ENCODE data around the gene EFCAB13.

Gene EFCAB13

DNA sequence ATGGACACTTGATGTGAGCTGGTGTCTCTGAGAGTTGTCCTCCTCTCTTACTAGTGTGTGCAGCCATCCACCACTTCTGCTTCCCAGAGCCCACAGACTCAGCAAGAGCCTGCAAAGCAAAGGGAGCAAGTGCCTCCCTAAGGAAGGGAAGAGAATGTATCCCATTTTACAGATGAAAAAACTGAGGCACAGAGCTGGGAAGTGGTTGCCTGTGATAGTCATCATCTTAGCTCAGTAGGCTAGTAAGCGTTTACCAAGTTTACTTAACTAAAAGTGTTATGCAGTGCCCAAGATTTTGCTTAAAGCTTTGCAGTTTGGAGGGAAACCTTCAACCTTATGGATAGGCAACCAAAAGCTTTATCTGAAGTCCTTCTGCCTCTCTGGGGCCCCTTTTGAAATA lies 23.0 kb upstream of the EFCAB13 start:
- intact Hi-C loops (cut with DNase I; ENCODE audit: low total_unique reads): no loop called here
- TF ChIP-seq, protein P1, sequence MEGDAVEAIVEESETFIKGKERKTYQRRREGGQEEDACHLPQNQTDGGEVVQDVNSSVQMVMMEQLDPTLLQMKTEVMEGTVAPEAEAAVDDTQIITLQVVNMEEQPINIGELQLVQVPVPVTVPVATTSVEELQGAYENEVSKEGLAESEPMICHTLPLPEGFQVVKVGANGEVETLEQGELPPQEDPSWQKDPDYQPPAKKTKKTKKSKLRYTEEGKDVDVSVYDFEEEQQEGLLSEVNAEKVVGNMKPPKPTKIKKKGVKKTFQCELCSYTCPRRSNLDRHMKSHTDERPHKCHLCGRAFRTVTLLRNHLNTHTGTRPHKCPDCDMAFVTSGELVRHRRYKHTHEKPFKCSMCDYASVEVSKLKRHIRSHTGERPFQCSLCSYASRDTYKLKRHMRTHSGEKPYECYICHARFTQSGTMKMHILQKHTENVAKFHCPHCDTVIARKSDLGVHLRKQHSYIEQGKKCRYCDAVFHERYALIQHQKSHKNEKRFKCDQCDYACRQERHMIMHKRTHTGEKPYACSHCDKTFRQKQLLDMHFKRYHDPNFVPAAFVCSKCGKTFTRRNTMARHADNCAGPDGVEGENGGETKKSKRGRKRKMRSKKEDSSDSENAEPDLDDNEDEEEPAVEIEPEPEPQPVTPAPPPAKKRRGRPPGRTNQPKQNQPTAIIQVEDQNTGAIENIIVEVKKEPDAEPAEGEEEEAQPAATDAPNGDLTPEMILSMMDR (IDR thresholded peaks at IDR 0.05): no peak
- Histone ChIP-seq H3K9me3 (no peaks in the 10 kb centered on the region), H3K4me3 (no peak overlapping the region), H3K36me3 (peaks cover 31 to 59% (median 44%) of the 10 kb centered on the region in 3 donors), H3K27ac (no peak overlapping the region), H3K4me1 (peaks cover 3 to 54% (median 29%) of the 10 kb centered on the region in 4 donors), H3K27me3 (no peaks in the 10 kb centered on the region)
- no peak for DNase-seq

- H3K9me3 ChIP-seq: no peaks in the 10 kb centered on the region
- H3K4me1 ChIP-seq: peaks cover 3 to 54% (median 29%) of the 10 kb centered on the region in 4 donors
- intact Hi-C loops (cut with DNase I; ENCODE audit: low total_unique reads): no loop called here
- H3K27me3 ChIP-seq: no peaks in the 10 kb centered on the region
- H3K4me3 ChIP-seq: no peak overlapping the region
- TF ChIP-seq, protein P1 (IDR thresholded peaks at IDR 0.05): no peak
- peaks cover 31 to 59% (median 44%) of the 10 kb centered on the region in 3 donors for H3K36me3 ChIP-seq
- no peak overlapping the region for H3K27ac ChIP-seq
- no peak for DNase-seq
Observed at GRCh38 chr17:47301161-47301560, 22.6 kb upstream of the EFCAB13 start.

GRCh38 chr17:47301831-47302230 lies 21.9 kb upstream of the EFCAB13 start:
- Histone ChIP-seq H3K9me3 (no peaks in the 10 kb centered on the region), H3K4me1 (peaks cover 3 to 54% (median 28%) of the 10 kb centered on the region in 4 donors), H3K36me3 (peaks cover 31 to 59% (median 44%) of the 10 kb centered on the region in 3 donors), H3K4me3 (no peak overlapping the region), H3K27ac (no peak overlapping the region), H3K27me3 (no peaks in the 10 kb centered on the region)
- no peak for DNase-seq
- TF ChIP-seq, protein P1 (IDR thresholded peaks at IDR 0.05): no peak
- intact Hi-C loops (cut with DNase I; ENCODE audit: low total_unique reads): no loop called here

GRCh38 chr17:47304186-47304585 lies 19.6 kb upstream of the EFCAB13 start:
- Histone ChIP-seq H3K27me3 (no peaks in the 10 kb centered on the region), H3K27ac (peak overlapping the region; percentile 69 to 81), H3K9me3 (no peaks in the 10 kb centered on the region), H3K4me1 (peaks cover 3 to 31% (median 20%) of the 10 kb centered on the region in 4 donors), H3K4me3 (no peak overlapping the region), H3K36me3 (peaks cover 38 to 62% (median 59%) of the 10 kb centered on the region in 3 donors)
- intact Hi-C loops (cut with DNase I; ENCODE audit: low total_unique reads): no loop called here
- TF ChIP-seq, protein P1 (IDR thresholded peaks at IDR 0.05): no peak
- DNase-seq: no peak

GRCh38 chr17:47305302-47305923 lies 18.3 kb upstream of the EFCAB13 start:
- intact Hi-C loops (cut with DNase I; ENCODE audit: low total_unique reads): no loop called here
- H3K27ac ChIP-seq: peak overlapping the region; percentile 69 to 81

More at GRCh38 chr17:47305302-47305923, 18.3 kb upstream of the EFCAB13 start:
- peaks cover 40 to 64% (median 53%) of the 10 kb centered on the region in 3 donors for H3K36me3 ChIP-seq
- no peak overlapping the region for H3K4me3 ChIP-seq
- H3K9me3 ChIP-seq: no peaks in the 10 kb centered on the region
- TF ChIP-seq, protein P1 (IDR thresholded peaks at IDR 0.05): no peak
- H3K4me1 ChIP-seq: peaks cover 3 to 25% (median 18%) of the 10 kb centered on the region in 4 donors
- no peak for DNase-seq
- H3K27me3 ChIP-seq: no peaks in the 10 kb centered on the region

Measured in tibial artery (tissue), 4 donors.